ENCODE results near the gene IGF2BP1.
"Not testable (repeated sequence)": the region's sequence is repeated elsewhere in the genome, so short reads cannot be mapped to it uniquely, and the experiment has no call there.

IGF2BP1 gene

GRCh38 chr17:49089094-49089493 is 91.9 kb downstream of the IGF2BP1 start:
- Histone ChIP-seq H3K9me3 (ENCODE audit: insufficient read depth, low read depth, low read length) (no peaks in the 10 kb centered on the region), H3K4me3 (ENCODE audit: low read length) (no peak overlapping the region), H3K9ac (ENCODE audit: low read depth, low read length) (no peak overlapping the region), H3K36me3 (ENCODE audit: insufficient read depth, low read depth, low read length) (no peaks in the 10 kb centered on the region), H3K27me3 (ENCODE audit: insufficient read depth, low read length) (no peaks in the 10 kb centered on the region), H3K4me1 (ENCODE audit: insufficient read depth, low read length) (peaks cover 8% of the 10 kb centered on the region), H3K27ac (ENCODE audit: low read length) (no peak overlapping the region)

- Histone ChIP-seq H3K27ac (ENCODE audit: low read length) (no peak overlapping the region), H3K36me3 (ENCODE audit: insufficient read depth, low read depth, low read length) (no peaks in the 10 kb centered on the region), H3K4me3 (ENCODE audit: low read length) (no peak overlapping the region), H3K4me1 (ENCODE audit: insufficient read depth, low read length) (peaks cover 8% of the 10 kb centered on the region), H3K27me3 (ENCODE audit: insufficient read depth, low read length) (no peaks in the 10 kb centered on the region), H3K9ac (ENCODE audit: low read depth, low read length) (no peak overlapping the region), H3K9me3 (ENCODE audit: insufficient read depth, low read depth, low read length) (no peaks in the 10 kb centered on the region)
These were observed 93.9 kb downstream of the IGF2BP1 start for GRCh38 chr17:49090878-49091594.

- Histone ChIP-seq H3K36me3 (ENCODE audit: insufficient read depth, low read depth, low read length) (no peaks in the 10 kb centered on the region), H3K9ac (ENCODE audit: low read depth, low read length) (no peak overlapping the region), H3K4me1 (ENCODE audit: insufficient read depth, low read length) (no peaks in the 10 kb centered on the region), H3K27ac (ENCODE audit: low read length) (no peak overlapping the region), H3K9me3 (ENCODE audit: insufficient read depth, low read depth, low read length) (no peaks in the 10 kb centered on the region), H3K4me3 (ENCODE audit: low read length) (no peak overlapping the region), H3K27me3 (ENCODE audit: insufficient read depth, low read length) (no peaks in the 10 kb centered on the region)
These were observed 95.9 kb downstream of the IGF2BP1 start for GRCh38 chr17:49093131-49093530.

GRCh38 chr17:49100601-49101000 is 103.4 kb downstream of the IGF2BP1 start:
- Histone ChIP-seq H3K9ac (ENCODE audit: low read depth, low read length) (no peak overlapping the region), H3K4me3 (ENCODE audit: low read length) (no peak overlapping the region), H3K9me3 (ENCODE audit: insufficient read depth, low read depth, low read length) (no peaks in the 10 kb centered on the region), H3K27me3 (ENCODE audit: insufficient read depth, low read length) (no peaks in the 10 kb centered on the region), H3K27ac (ENCODE audit: low read length) (no peak overlapping the region), H3K4me1 (ENCODE audit: insufficient read depth, low read length) (no peaks in the 10 kb centered on the region), H3K36me3 (ENCODE audit: insufficient read depth, low read depth, low read length) (no peaks in the 10 kb centered on the region)

DNA sequence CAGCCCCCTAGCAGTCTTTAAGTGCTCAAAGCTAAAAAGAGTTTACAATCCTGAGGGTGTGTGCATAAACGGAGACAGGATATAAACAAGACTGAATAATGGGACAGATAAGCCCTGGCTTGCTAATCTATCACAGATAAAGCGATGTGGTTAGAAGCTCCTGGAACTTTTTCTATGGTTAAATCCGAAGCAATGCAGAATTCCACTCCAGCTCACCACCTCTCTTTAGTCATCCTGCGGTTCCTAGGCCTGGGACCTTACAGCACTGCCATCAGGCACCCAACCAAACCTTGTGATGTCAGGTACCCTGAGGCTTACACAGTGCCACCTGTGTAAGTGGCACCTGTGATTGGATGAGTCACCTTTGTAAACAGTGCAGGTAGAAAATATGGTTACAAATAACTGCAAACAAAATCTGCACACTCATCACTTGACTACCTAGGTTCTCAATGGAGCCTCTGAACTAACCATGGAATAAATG is 103.9 kb downstream of the IGF2BP1 start:
- Histone ChIP-seq H3K36me3 (ENCODE audit: insufficient read depth, low read depth, low read length) (no peaks in the 10 kb centered on the region), H3K27ac (ENCODE audit: low read length) (no peak overlapping the region), H3K4me1 (ENCODE audit: insufficient read depth, low read length) (peaks cover 2% of the 10 kb centered on the region; the same call in 1 of the 2 replicates), H3K27me3 (ENCODE audit: insufficient read depth, low read length) (no peaks in the 10 kb centered on the region), H3K9ac (ENCODE audit: low read depth, low read length) (no peak overlapping the region), H3K4me3 (ENCODE audit: low read length) (no peak overlapping the region), H3K9me3 (ENCODE audit: insufficient read depth, low read depth, low read length) (no peaks in the 10 kb centered on the region)

GRCh38 chr17:49103360-49103759 is 106.2 kb downstream of the IGF2BP1 start:
- not testable (repeated sequence) for H3K4me3 ChIP-seq (ENCODE audit: low read length); H3K9me3 ChIP-seq (ENCODE audit: insufficient read depth, low read depth, low read length); H3K36me3 ChIP-seq (ENCODE audit: insufficient read depth, low read depth, low read length); H3K9ac ChIP-seq (ENCODE audit: low read depth, low read length); H3K27me3 ChIP-seq (ENCODE audit: insufficient read depth, low read length); H3K27ac ChIP-seq (ENCODE audit: low read length)
- H3K4me1 ChIP-seq (ENCODE audit: insufficient read depth, low read length), result peaks cover 16% of the 10 kb centered on the region

- Histone ChIP-seq H3K36me3 (ENCODE audit: insufficient read depth, low read depth, low read length) (no peaks in the 10 kb centered on the region), H3K27ac (ENCODE audit: low read length) (no peak overlapping the region), H3K4me1 (ENCODE audit: insufficient read depth, low read length) (peaks cover 27% of the 10 kb centered on the region)
These were observed 107.4 kb downstream of the IGF2BP1 start for GRCh38 chr17:49104511-49105074.

More at GRCh38 chr17:49104511-49105074, 107.4 kb downstream of the IGF2BP1 start:
- no peaks in the 10 kb centered on the region for H3K9me3 ChIP-seq (ENCODE audit: insufficient read depth, low read depth, low read length)
- no peaks in the 10 kb centered on the region for H3K27me3 ChIP-seq (ENCODE audit: insufficient read depth, low read length)
- no peak overlapping the region for H3K4me3 ChIP-seq (ENCODE audit: low read length)
- H3K9ac ChIP-seq (ENCODE audit: low read depth, low read length), result no peak overlapping the region
